Choroid plexus epithelial cell (primary cell): ENCODE data around the gene DPP6.

Source experiments
- DNase-seq: peaks from one replicate; pipeline ENCODE4 v3.0.0-alpha.2; 2010; ENCODE audit warnings: low read depth
- H3K4me3 ChIP-seq: 2 replicates; pipeline ENCODE4 v1.5.1; 2011; ENCODE audit warnings: low read depth, mild to moderate bottlenecking, control low read depth, low read length, moderate library complexity
- CTCF ChIP-seq: conservative IDR thresholded peaks from 2 replicates; pipeline ENCODE4 v1.5.1; 2011; ENCODE audit warnings: low read depth, mild to moderate bottlenecking, control low read depth, inconsistent platforms, low read length, moderate library complexity

The DPP6 gene

GRCh38 chr7:154688952-154689351 is 636.8 kb downstream of the DPP6 start:
- TF ChIP-seq CTCF, result no peak
- DNase-seq, result no peak
- no peak overlapping the region for H3K4me3 ChIP-seq

- TF ChIP-seq CTCF, result no peak
- no peak overlapping the region for H3K4me3 ChIP-seq
- no peak for DNase-seq
Observed at GRCh38 chr7:154690411-154690810, 638.2 kb downstream of the DPP6 start.

- no peak for DNase-seq
- no peak for TF ChIP-seq CTCF
- H3K4me3 ChIP-seq, result no peak overlapping the region
Observed at GRCh38 chr7:154693661-154694060, 641.5 kb downstream of the DPP6 start.

- no peak for DNase-seq
- TF ChIP-seq CTCF, result no peak
- no peak overlapping the region for H3K4me3 ChIP-seq
Observed at GRCh38 chr7:154695836-154696235, 643.6 kb downstream of the DPP6 start.

GRCh38 chr7:154696556-154696955 is 644.4 kb downstream of the DPP6 start:
- no peak overlapping the region for H3K4me3 ChIP-seq
- DNase-seq, result no peak
- TF ChIP-seq CTCF, result no peak

- H3K4me3 ChIP-seq, result no peak overlapping the region
- DNase-seq, result no peak
- TF ChIP-seq CTCF, result no peak
Observed at GRCh38 chr7:154698726-154699291, 646.6 kb downstream of the DPP6 start.

- no peak for TF ChIP-seq CTCF
- no peak overlapping the region for H3K4me3 ChIP-seq
- DNase-seq, result no peak
Observed at GRCh38 chr7:154699417-154699816, 647.2 kb downstream of the DPP6 start.
